MM.1S (cell line): ENCODE data around the gene GP2.

Experiments used
- DNase-seq: peaks from one replicate; pipeline ENCODE4 v3.0.0-alpha.2; 2015
- H2AFZ ChIP-seq: fragments of 300-600 bp; sonication (generic); 2 replicates; pipeline ENCODE4 v1.6.0; 2016; ENCODE audit warnings: antibody characterized with exemption, low read length
- H3F3A ChIP-seq: fragments of 300-600 bp; sonication (generic); 2 replicates; pipeline ENCODE4 v1.6.1; 2016; ENCODE audit warnings: mild to moderate bottlenecking, antibody characterized with exemption, low read length, moderate library complexity, mixed read lengths; ENCODE audit not compliant: insufficient read depth
- H3K27ac ChIP-seq: fragments of 300-600 bp; sonication (generic); 2 replicates; pipeline ENCODE4 v1.5.1; 2016; ENCODE audit warnings: mild to moderate bottlenecking, low read length
- H3K27me3 ChIP-seq: fragments of 300-600 bp; sonication (generic); replicated peaks from 2 replicates; pipeline ENCODE4 v1.6.0; 2016; ENCODE audit warnings: low read length; ENCODE audit not compliant: insufficient read depth
- H3K36me3 ChIP-seq: fragments of 300-600 bp; sonication (generic); replicated peaks from 2 replicates; pipeline ENCODE4 v1.6.1; 2016; ENCODE audit warnings: mild to moderate bottlenecking, low read length, mixed read lengths; ENCODE audit not compliant: insufficient read depth
- H3K4me1 ChIP-seq: fragments of 300-600 bp; sonication (generic); 2 replicates; pipeline ENCODE4 v1.6.1; 2016; ENCODE audit warnings: low read length, mixed read lengths
- H3K4me2 ChIP-seq: fragments of 300-600 bp; sonication (generic); 2 replicates; pipeline ENCODE4 v1.6.0; 2016; ENCODE audit warnings: low read depth, low read length
- H3K4me3 ChIP-seq: fragments of 300-600 bp; sonication (generic); 2 replicates; pipeline ENCODE4 v1.5.1; 2016; ENCODE audit warnings: low read length, mixed read lengths
- H3K79me2 ChIP-seq: fragments of 300-600 bp; sonication (generic); 2 replicates; pipeline ENCODE4 v1.6.1; 2016; ENCODE audit warnings: mixed run types, low read length, mixed read lengths
- H3K9ac ChIP-seq: fragments of 300-600 bp; sonication (generic); 2 replicates; pipeline ENCODE4 v1.6.1; 2016; ENCODE audit warnings: low read length, mixed read lengths
- H3K9me2 ChIP-seq: fragments of 300-600 bp; sonication (generic); replicated peaks from 2 replicates; pipeline ENCODE4 v1.6.1; 2016; ENCODE audit warnings: mild to moderate bottlenecking, low read length, mixed read lengths; ENCODE audit not compliant: insufficient read depth
- H3K9me3 ChIP-seq: fragments of 300-600 bp; sonication (generic); replicated peaks from 2 replicates; pipeline ENCODE4 v1.6.1; 2016; ENCODE audit warnings: mild to moderate bottlenecking, low read length, mixed read lengths; ENCODE audit not compliant: insufficient read depth
- H4K20me1 ChIP-seq: fragments of 300-600 bp; sonication (generic); 2 replicates; pipeline ENCODE4 v1.6.1; 2016; ENCODE audit warnings: mild to moderate bottlenecking, low read length, moderate library complexity, mixed read lengths; ENCODE audit not compliant: insufficient read depth
- CTCF ChIP-seq: fragments of 300-600 bp; sonication (generic); IDR thresholded peaks from 2 replicates; pipeline ENCODE4 v1.5.1; 2016; ENCODE audit warnings: antibody characterized with exemption, low read length, mixed read lengths
- EZH2 ChIP-seq: fragments of 300-600 bp; sonication (generic); optimal IDR thresholded peaks from 2 replicates; pipeline ENCODE3; 2017; ENCODE audit warnings: low read depth, mild to moderate bottlenecking, antibody characterized with exemption, low read length, mixed read lengths
- EZH2phosphoT487 ChIP-seq: fragments of 300-600 bp; sonication (generic); IDR thresholded peaks from 2 replicates; pipeline ENCODE4 v1.6.1; 2018; ENCODE audit warnings: antibody characterized with exemption, low read length

Gene GP2

GRCh38 chr16:20334396-20334795 is 7.1 kb upstream of the GP2 start:
- no peaks in the 10 kb centered on the region for H4K20me1 ChIP-seq
- H3K27ac ChIP-seq: no peak overlapping the region
- TF ChIP-seq CTCF (no peak), EZH2phosphoT487 (no peak), EZH2 (no peak)
- no peak overlapping the region for H3K4me2 ChIP-seq
- no peak overlapping the region for H3K4me3 ChIP-seq
- no peaks in the 10 kb centered on the region for H3K4me1 ChIP-seq
- H2AFZ ChIP-seq: no peak overlapping the region
- no peaks in the 10 kb centered on the region for H3F3A ChIP-seq
- H3K79me2 ChIP-seq: no peaks in the 10 kb centered on the region
- DNase-seq: no peak
- no peaks in the 10 kb centered on the region for H3K9me3 ChIP-seq
- no peaks in the 10 kb centered on the region for H3K36me3 ChIP-seq
- H3K9me2 ChIP-seq: no peaks in the 10 kb centered on the region
- H3K9ac ChIP-seq: no peak overlapping the region
- H3K27me3 ChIP-seq: no peaks in the 10 kb centered on the region

GRCh38 chr16:20333120-20333519 is 5.8 kb upstream of the GP2 start:
- H3K79me2 ChIP-seq: no peaks in the 10 kb centered on the region
- no peak overlapping the region for H3K4me3 ChIP-seq
- no peaks in the 10 kb centered on the region for H3K9me2 ChIP-seq
- H3F3A ChIP-seq: no peaks in the 10 kb centered on the region
- no peak overlapping the region for H2AFZ ChIP-seq
- H3K27ac ChIP-seq: no peak overlapping the region
- H3K9ac ChIP-seq: no peak overlapping the region
- no peak overlapping the region for H3K4me2 ChIP-seq
- no peaks in the 10 kb centered on the region for H3K4me1 ChIP-seq
- no peaks in the 10 kb centered on the region for H3K9me3 ChIP-seq
- no peaks in the 10 kb centered on the region for H3K27me3 ChIP-seq
- H3K36me3 ChIP-seq: no peaks in the 10 kb centered on the region
- no peak for DNase-seq
- H4K20me1 ChIP-seq: no peaks in the 10 kb centered on the region
- no peak for TF ChIP-seq EZH2phosphoT487
- no peak for TF ChIP-seq CTCF
- no peak for TF ChIP-seq EZH2

- Histone ChIP-seq H3K9me2 (no peaks in the 10 kb centered on the region), H3K9me3 (no peaks in the 10 kb centered on the region), H3K4me1 (no peaks in the 10 kb centered on the region), H3K27me3 (no peaks in the 10 kb centered on the region), H3K79me2 (no peaks in the 10 kb centered on the region), H3K4me2 (no peak overlapping the region), H3K27ac (no peak overlapping the region), H4K20me1 (no peaks in the 10 kb centered on the region), H3K9ac (no peak overlapping the region), H3F3A (no peaks in the 10 kb centered on the region), H3K4me3 (no peak overlapping the region), H2AFZ (no peak overlapping the region), H3K36me3 (no peaks in the 10 kb centered on the region)
- TF ChIP-seq EZH2phosphoT487: no peak
- no peak for TF ChIP-seq EZH2
- no peak for TF ChIP-seq CTCF
- no peak for DNase-seq
Observed at GRCh38 chr16:20332411-20332810, 5.1 kb upstream of the GP2 start.

GRCh38 chr16:20331635-20332034 is 4.3 kb upstream of the GP2 start:
- no peak for DNase-seq
- no peak overlapping the region for H3K4me2 ChIP-seq
- no peak overlapping the region for H3K9ac ChIP-seq
- no peak overlapping the region for H3K27ac ChIP-seq
- TF ChIP-seq EZH2phosphoT487: no peak
- TF ChIP-seq EZH2: no peak
- no peak for TF ChIP-seq CTCF
- no peaks in the 10 kb centered on the region for H3K27me3 ChIP-seq
- H3K79me2 ChIP-seq: no peaks in the 10 kb centered on the region
- H3K9me2 ChIP-seq: no peaks in the 10 kb centered on the region
- no peak overlapping the region for H3K4me3 ChIP-seq
- no peaks in the 10 kb centered on the region for H3F3A ChIP-seq
- H2AFZ ChIP-seq: no peak overlapping the region
- no peaks in the 10 kb centered on the region for H4K20me1 ChIP-seq
- no peaks in the 10 kb centered on the region for H3K9me3 ChIP-seq
- no peaks in the 10 kb centered on the region for H3K36me3 ChIP-seq
- no peaks in the 10 kb centered on the region for H3K4me1 ChIP-seq
